GM18951 (cell line): ENCODE measurements around the gene NPBWR2.

Source experiments
- POLR2A ChIP-seq: IDR thresholded peaks from 4 replicates; pipeline ENCODE4 v1.6.1; 2011; ENCODE audit warnings: mild to moderate bottlenecking; ENCODE audit not compliant: insufficient read length, insufficient read depth; ENCODE audit errors: extremely low read depth
- in situ Hi-C: fragments of 300-500 bp; cut with MboI; formaldehyde crosslinking; loops from one replicate; pipeline ENCODE4 v1.12.0; 2022; ENCODE audit warnings: low sequenced_read_pairs, mixed read lengths, inconsistent platforms; ENCODE audit not compliant: unreplicated experiment

The NPBWR2 gene

DNA sequence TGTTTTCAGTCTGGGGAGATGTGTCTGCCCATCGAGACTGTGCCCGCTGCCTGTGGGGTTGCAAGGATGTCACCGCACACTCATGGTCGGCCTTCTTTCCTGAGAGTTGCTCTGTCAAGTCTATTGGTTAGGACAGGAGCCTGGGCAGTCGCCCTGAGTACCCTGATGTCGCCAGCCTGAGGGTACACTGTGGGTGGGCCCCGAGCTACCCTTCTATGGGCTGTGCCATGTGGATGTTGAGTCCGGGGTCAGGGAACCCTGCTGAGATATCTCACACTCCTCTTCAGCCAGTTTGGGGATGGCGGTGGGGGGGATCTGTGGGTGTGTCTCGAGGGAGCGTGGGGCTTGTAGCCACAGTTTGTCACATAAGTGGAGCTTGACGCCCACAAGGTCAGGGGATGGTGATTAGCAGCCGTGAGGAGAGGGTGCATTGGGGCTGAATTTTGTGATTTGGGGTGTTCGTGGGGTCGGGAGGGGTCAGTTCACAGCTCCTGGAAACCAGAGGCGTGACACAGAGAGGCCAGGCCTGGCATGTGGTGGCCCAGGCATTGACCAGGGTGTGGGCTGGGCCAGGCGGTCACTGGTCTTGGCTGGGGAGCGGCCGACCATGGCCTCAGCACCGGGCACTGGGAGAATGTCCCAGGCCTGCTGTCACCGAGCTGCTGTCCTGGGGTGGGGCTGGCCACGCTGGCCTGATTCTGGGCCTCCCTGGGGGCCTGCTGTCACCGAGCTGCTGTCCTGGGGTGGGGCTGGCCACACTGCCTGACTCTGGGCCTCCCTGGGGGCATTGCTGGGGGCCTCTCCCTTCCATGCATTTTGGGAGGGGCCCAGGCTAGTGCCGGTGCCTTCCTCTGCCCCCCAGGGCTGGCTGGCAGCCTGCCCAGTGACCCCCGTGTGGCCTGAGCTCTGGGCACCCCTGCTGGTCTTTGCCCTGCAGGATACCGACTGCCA, 1.6 kb upstream of the NPBWR2 start:
- in situ Hi-C loops: no loop called here
- no peak for TF ChIP-seq POLR2A

DNA sequence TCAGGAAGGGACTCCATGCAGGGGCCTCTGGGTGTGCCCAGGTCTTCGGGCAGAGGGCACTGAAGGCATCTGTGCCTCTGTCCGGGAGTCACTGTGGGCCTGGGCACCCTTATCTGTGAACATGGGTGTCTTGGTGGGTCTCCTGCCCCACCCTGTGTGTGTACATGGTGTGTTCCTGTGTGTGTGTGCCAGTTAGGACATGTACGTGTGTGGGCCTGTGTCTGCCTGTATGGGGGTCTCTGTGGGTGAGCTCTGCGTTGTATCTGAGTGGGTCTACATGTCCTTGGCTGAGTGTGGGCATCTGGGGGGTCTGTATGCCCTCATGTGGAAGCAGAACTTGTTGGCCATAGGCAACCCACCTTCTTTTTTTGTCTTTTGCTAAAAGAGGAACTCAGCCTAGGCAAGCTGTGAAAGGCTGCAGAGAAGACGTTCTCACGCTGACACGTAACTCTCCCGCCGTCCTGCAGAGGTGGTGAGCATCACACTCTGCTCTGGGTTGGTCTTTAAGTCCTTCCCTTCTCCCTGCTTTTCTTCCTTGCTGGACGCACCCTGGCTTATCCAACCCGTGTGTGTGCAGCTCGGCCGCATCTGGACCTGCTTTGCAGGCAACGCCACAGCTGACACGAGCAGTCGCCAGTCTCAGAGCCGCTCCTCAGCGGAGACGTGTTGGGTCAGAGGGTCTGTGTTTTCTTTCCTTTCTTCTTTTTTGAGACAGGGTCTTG, 532 bp upstream of the NPBWR2 start:
- in situ Hi-C loops: no loop called here
- no peak for TF ChIP-seq POLR2A

DNA sequence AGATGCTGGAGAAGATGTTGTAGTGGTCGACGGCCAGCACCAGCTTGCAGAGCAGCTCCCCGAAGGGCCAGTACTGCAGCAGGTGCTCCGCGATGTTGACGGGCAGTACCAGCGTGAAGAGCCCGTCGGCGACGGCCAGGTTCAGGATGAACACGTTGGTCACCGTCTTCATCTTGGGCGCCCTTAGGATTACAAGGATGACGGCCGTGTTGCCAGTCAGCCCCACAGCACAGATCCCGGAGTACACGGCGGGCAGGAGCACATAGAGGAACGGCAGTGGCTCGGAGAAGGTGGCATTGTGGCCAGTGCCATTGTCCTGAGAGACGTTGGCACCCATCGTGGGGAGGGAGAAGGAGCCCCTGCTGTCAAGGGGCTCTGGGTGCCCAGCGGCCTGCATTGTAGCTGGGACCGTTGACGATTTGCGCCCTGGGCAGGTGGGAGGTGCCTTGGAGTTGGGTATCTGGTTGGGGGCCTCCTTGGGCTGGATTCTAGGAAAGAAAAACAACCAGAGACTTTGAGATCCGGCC, 867 bp downstream of the NPBWR2 start:
- in situ Hi-C loops: no loop called here
- TF ChIP-seq POLR2A: no peak

DNA sequence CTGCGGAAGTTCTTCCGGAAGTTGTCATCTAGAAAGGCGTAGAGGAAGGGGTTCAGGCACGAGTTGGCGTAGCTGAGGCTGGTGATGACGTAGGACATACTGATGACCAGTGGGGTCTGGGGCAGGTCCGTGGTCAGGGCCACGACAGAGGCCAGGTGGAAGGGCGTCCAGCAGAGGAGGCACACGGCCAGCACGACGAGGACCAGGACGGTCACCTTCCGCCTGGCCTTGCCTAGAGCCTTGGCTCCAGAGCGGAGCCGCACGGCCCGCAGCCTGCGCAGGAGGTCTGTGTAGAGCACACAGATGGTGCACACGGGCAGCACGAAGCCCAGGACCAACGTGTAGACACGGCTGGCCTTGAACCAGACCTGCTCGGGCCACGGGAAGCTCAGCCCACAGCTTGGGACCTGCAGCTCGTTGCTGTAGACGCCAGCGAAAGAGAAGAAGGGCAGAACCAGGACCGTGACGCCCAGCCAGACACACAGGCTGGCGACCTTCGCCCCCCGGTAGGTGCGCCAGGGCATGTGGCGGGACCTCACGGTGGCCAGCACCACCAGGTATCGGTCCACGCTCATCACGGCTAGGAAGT, 1.4 kb downstream of the NPBWR2 start:
- in situ Hi-C loops: no loop called here
- no peak for TF ChIP-seq POLR2A

DNA sequence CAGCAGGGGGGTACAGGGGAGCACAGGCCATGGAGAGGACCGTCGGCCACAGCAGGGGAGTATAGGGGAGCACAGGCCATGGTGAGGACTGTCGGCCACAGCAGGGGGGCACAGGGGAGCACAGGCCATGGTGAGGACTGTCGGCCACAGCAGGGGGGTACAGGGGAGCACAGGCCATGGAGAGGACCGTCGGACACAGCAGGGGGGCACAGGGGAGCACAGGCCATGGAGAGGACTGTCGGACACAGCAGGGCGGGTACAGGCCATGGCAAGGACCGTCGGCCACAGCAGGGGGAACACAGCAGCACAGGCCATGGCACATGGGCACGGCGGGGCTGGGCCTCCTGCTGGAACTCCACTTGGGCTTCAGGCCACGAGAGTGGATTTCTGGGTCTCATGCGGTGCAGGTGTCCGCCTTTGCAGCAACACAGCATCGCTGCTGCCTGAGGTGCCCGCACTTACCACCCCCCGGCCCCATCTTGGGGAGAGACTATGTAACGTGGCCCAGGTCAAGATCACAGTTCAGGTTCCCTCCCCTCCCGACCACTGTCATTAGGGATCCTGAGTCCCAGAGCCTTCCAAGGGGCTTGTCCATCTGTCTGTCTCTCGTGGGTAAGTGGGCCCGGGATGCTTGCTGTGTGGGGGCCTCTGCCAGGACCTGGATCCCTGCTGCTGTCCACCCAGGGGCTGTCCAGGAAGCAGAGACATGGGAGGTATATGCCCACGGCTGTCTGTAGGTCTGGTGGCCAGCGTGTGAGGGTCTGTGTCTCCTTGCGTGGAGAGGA, 2.5 kb downstream of the NPBWR2 start:
- TF ChIP-seq POLR2A: no peak
- in situ Hi-C loops: no loop called here

DNA sequence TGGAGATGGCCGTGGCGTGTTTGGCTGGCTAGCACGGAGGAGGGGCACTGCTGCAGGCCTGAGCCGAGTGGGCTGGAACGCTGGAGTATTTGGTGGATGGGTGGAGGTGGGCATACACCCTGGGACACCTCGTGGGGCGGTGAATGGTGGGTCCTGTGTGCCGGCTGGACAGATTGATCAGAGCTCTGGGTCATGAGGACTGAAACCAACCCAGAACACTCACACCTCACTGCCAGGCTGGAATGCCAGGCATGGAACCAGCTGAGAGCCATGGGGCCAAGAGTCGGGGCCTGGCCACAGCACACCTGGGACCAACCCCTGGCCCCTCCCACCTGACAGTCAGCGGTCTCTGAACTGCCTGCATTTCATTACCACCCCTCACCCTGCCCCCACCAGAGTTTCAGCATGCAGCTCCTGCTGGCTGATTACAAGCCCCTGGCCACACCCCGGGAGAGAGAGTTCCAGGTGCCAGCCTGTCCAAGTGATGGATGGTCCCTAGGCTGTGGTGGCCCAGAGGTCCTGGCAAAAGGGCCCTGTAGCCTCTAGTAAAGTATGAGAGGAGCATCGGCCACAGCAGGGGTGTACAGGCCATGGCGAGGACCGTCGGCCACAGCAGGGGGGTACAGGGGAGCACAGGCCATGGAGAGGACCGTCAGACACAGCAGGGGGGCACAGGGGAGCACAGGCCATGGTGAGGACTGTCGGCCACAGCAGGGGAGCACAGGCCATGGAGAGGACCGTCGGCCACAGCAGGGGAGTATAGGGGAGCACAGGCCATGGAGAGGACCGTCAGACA, 3.3 kb downstream of the NPBWR2 start:
- in situ Hi-C loops: no loop called here
- TF ChIP-seq POLR2A: no peak

DNA sequence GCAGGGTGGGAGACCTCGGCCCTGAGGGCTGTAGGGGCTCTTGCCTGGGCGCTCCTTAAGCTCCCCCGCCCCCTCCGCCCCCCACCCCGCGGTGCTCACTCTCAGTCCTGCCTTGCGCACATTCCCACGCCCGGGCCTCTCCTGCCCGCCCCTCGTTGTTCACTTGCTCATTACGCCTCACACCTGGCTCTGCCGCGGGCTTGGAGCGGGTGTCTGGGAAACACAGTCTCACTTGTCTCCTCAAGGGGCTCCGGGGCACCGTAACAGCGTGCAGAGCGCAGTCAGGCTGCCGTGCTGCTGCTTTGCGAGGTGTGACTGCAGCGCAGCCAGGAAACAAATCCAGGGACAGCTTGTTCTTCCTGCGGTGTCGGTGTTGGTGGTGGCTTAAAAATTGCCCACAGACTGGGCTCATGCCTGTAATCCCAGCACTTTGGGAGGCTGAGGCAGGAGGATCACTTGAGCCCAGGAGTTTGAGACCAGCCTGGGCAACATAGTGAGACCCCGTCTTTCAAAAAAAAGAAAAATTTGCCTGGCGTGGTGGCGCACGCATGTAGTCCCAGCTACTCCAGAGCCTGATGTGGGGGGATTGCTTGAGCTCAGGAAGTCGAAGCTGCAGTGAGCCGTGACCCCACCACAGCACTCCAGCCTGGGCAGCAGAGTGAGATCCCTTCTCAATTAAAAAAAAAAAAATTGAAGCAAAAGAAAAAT, 4.6 kb downstream of the NPBWR2 start:
- in situ Hi-C loops: no loop called here
- no peak for TF ChIP-seq POLR2A

DNA sequence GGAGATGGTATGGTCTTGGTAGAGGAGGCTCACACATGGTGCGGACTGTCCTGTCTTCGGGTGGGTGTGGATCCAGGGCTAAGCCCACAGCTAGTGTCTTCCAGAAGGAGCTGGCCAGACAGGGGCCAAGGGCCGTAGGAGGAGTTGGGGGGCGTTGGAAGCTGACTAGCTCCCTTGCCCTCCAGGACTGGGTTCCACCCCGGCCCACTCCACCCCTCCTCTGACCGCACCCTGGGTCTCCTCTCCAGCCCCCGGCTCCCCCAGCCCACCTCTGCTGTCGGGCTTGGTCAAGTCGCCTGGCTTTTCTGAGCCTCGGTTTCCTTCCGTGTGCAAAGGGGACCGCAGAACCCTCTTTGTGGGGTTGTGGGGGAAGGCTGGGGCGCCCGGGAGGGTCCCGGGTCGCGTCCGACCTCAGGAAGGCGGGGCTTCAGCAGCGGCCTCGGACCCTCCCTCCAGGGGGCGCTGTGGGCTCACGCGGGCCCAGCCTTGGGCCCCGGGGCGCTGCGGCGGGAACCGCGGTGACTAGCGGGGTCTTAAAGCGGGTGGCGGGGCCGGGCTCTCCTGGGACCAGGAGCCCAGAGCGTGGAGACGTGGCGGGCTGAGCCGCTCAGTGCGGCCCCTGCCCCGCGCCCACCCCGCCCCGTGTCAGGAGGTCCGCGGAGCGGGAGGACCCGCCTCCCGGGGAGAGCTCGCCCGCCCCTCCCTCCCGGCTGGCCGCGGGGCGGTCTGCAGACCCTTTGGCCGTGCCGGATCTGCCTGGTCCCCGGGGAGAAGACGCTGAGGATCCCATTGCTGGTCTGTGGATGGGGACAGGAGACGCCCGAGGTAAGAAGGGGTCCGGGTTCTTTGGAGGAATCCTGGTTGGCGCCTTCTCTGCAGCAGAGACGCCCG, 5.4 kb downstream of the NPBWR2 start:
- in situ Hi-C loops: no loop called here
- no peak for TF ChIP-seq POLR2A

DNA sequence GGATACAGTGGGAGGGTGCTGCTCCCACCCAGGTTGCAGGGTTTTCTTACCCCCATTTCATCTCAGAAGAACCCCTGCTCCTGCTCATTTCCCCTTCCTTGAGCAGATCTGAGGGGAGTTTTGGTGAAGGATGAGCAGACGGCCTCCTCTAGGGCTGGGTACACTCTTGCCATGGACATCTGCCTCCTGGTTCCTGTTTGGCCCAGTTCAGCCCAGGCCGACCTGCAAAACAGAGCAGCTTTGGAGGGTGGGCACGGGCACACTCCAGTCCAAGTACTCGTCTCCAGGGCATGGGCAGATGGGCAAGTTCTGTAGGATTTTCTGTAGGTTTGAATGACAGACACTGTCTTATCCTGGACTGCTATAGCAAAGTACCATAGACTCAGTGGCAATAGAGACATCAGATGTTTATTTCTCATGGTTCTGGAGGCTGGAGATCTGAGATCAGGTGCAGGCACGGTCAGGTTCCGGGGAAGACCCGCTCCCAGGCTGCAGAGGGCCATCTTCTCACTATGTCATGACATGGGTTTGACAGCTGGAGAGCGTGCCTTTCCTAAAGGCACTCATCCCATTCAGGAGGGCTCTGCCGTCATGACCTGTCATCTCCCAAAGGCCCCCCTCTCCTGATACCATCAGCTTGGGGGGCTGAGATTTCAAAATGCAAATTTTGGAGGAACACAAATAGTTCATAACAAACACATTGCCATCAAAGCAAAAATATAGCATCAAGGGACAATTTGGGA, 6.2 kb downstream of the NPBWR2 start:
- TF ChIP-seq POLR2A: no peak
- in situ Hi-C loops: no loop called here

DNA sequence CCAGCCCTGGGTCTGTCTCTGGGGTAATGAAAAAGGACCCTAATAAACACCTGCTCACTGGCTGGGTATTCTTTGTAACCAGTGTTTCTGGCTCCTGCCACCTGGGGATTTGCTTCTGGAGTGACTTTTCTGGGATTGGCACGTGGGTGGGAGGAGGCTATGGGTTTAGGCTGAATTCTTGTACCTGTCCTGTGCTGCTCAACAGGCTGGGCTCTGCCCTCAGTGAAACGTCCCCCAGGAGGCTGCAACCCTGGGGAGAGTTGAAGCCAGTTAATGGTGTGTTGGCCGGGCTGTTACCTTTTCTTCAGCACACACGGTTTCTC, 6.8 kb downstream of the NPBWR2 start:
- TF ChIP-seq POLR2A: no peak
- in situ Hi-C loops: no loop called here
